A172 (cell line): ENCODE results near the gene TUBB4B. TPM values are rescaled to one million over a fixed set of nuclear protein-coding genes. Genes with fewer than 3 reads are reported as not detected.

Source experiments
- DNase-seq: peaks from one replicate; pipeline ENCODE4 v3.0.0-alpha.2; 2015; ENCODE audit warnings: low spot score
- total RNA-seq: library from RNA; depleted of rRNA; stranded (reverse); fragments of >200 nt; shearing (Covaris generic); gene quantifications from 2 replicates; pipeline ENCODE4 v1.2.3, GENCODE V29; 2014

The TUBB4B gene
- total RNA-seq, 1 experiment from 2014 or later: 717 TPM

DNA sequence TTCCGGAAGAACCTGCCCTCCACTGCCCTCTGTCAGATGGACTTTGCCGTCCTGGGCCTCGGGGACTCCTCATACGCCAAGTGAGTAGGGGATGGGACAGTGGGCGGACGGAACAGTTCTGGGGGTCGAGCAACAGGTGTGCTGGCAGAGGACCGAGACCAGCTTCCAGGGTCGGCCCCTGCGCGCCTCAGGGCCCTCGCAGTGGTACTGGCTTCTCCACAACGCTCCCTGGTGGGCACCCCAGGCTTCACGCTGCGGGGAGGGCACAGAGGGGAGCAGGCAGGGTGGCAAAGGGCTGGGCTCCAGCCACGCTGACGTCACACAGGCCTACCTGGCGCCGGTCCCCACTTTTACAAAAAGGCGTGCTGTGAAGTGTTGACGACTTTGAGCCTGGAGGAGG is 28.6 kb upstream of the TUBB4B start:
- DNase-seq: no peak

DNA sequence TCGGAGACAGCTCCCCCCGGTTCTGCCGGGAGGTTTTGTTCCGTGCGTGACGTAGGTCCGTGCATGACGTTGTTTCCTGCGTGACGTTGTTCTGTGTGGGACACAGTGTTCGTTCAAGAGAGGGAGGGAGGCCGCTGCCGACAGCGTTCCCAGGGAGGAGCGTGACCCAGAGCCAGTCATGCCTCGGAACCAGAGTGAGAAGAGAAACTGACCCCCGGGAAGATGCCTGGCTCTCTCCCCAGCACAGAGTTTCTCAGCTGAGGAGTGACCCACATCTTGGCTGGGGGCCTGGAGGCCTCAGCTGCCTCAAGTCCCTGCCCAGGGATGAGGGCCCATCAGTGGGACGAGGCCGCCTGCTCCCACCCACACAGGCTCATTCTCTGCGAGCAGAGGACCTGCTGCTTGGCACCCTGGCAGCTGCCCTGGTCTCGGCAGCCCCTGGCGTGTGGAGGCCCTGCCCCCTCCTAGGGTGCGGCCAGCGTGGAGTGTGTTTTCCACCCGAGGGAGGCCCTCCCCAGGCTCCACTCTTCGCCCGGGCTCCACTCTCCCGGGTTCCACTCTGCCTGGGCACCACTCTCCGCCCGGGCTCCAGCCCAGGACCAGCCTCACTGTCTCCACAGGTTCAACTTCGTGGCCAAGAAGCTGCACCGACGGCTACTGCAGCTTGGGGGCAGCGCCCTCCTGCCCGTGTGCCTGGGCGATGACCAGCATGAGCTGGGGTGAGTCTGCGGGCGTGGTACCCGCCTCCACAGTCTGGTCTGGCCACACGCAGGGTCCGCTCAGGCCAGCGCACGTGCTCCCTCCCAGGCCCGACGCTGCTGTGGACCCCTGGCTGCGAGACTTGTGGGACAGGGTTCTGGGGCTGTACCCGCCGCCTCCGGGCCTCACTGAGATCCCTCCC is 27.7 kb upstream of the TUBB4B start:
- no peak for DNase-seq

DNA sequence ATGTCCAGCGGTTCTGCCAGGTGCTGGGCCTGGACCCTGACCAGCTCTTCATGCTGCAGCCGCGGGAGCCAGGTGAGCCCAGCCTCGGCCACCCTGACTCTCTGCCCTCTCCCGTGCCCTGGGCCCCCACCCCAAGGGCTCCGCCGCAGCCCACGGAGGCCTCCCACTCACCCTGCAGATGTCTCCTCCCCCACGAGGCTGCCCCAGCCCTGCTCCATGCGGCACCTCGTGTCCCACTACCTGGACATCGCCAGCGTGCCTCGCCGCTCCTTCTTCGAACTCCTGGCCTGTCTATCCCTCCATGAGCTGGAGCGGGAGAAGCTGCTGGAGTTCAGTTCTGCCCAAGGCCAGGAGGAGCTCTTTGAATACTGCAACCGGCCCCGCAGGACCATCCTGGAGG is 26.5 kb upstream of the TUBB4B start:
- DNase-seq: no peak

DNA sequence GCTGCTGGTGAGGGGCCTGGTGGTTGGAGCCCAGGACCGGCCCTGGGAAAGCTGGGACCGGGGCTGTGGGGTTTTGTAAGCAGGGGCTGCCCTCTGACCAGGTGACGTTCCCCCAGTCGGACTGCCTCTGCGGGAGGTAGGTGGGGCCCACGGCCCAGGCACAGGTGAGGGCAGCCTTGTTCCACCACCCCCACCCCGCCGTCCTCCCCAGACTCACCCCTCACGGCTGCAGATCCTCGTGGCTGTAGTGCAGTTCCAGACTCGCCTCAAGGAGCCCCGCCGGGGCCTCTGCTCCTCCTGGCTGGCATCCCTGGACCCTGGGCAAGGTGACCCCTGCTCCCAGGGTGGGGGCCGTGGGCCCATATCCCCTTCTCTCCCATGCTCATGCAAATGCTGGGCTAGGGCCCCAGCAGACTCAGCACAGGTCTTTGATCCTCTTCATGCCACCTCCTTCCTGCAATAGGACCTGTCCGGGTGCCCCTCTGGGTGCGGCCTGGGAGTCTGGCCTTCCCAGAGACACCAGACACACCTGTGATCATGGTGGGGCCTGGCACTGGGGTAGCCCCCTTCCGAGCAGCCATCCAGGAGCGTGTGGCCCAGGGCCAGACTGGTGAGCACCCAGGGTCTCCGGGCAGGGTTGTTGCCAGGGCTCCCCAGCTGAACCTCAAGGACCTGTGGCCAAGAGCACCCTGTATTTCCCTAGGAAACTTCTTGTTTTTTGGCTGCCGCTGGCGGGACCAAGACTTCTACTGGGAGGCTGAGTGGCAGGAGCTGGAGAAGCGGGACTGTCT is 25.7 kb upstream of the TUBB4B start:
- no peak for DNase-seq

GRCh38 chr9:137216188-137216965 is 24.7 kb upstream of the TUBB4B start:
- no peak for DNase-seq

GRCh38 chr9:137217276-137218211 is 23.5 kb upstream of the TUBB4B start:
- DNase-seq: no peak

DNA sequence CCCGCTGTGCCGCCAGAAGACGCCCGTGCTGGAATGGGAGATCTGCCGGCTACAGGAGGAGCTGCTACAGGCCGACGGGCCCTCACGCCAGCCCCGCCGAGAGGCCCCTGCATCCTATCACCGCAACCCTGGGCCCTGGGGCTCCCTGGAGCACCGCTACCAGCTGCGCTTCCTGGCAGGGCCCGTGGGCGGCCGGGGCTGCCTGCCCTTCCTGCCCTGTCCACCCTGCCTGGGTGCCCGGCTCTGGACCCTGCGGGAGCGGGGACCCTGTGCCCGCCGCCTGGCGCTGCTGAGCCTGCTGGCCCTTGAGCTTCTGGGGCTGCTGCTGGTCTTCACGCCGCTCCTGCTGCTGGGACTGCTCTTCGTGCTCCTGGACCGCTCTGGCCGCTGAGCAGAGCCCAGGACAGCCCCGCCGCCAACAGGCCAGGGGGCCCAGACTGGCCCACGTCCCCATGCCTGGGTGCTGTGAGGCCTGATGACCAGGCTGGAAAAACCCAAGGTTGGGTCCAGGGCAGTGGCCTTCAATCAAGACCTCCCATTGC is 22.8 kb upstream of the TUBB4B start:
- no peak for DNase-seq

GRCh38 chr9:137218754-137219271 is 22.3 kb upstream of the TUBB4B start:
- peak; percentile 92 for DNase-seq

- DNase-seq: no peak
Measured at GRCh38 chr9:137219757-137220316, 21.2 kb upstream of the TUBB4B start.

DNA sequence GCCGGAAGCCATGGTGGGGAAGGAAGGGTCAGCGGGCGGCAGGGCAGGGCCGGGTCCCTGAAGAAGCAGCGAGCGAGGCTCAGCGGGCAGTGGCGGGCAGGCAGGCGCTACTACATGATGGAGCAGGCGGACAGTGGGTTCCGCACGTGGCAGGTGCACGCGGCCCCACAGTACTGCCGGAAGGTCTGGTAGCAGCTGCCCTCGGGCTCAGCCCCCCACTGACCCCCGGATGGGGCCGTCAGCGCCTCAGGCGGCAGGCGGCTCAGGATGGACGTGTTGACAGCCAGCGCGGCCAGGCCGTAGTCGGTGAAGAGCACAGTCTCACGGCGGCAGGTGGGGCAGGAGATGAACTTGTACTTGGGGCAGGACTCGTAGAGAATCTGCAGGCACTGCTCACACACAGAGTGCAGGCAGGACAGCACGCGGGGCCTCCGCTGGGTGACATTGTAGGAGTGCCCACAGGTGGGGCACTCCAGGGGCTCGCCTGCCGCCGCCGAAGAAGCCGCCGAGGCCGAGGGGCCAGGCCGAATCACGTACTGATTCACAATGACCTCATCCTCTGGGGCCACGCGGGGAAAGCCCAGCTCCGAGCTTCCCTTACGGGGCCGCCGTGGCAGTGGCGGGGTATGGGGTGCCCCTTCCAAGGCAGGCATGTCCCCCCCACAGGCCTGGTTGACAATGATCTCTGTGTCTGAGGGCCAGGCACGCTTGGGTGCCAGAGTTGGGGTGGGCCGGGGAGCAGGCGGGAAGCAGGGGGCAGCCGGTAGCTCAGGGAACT is 20.6 kb upstream of the TUBB4B start:
- DNase-seq: no peak

- DNase-seq: no peak
Measured at GRCh38 chr9:137221095-137221505, 20.0 kb upstream of the TUBB4B start.

DNA sequence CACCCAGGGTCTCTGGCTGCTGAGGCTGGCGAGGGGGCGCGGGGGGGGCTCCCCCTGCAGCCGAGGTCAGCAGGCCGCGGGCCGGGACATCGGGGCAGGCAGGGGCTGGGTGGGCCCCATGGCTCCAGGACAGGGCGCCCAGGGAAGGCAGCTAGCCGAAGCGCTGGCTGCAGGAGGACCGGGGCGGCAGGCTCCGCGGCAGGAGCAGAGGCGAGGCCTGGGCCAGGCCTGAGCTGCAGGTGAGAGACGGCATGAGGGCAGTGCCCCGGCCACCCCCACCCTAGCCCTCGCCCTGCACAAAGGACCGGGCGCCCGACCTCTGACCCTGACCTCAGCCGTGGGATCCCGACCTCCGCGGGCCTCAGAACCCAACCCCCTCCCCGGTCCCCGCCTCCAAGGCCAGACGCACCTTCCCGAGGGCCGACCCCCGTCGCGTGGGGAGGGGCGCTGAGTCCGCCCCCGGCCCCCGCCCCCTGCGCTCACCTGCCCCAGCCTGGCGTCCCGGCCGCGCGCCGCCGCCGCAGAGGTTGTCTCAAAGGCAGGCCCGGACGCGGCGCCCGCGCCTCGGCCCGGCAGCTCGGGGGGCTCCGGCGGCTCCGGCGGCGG is 19.5 kb upstream of the TUBB4B start:
- no peak for DNase-seq

DNA sequence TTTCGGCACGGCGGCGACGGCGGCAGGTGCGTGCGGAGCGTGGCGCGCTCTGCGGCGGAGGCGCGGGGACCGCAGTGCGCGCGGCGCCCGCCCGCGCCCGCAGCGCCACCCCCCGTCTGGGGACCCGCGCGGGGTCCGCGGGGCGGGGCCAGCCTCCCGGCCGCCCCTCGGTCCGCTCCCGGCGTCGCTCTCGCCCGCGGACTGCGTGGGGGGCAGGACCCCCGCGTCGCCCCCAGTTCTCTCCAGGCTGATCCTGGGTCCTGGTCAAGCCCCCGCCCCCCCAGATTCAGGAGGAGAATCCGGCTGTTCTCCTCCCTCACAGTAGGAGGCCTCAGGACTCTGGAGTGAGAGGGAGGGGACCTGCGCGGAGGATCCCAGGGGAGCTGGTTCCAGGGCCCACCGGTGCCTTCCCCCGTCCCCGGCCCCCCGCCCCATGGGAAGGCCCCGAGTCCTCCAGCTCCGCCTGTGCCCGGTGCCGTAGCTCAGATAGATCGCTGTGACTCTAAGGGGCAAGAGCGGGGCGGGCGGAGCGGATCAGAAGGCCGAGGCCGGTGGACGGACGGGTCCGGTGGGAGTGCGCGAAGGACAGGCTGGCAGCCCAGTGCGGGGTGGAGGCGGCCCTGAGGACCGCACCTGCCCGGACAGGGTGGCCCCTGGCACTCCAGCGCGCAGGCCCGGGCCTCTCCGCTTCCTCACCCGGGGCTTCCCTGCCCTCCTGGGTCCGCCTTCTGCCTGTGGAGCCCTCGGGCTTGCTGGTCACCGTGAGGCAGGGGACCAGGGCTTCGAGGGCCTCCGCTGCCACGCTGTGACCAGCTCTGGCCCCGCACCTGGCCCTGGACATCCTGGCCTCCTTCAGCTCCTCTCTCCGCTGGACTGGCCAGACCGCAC is 18.7 kb upstream of the TUBB4B start, which contains the start of gene RNF208:
TSS of gene RNF208 (minus strand) at position 51 of the 888 bp plus-strand sequence. CDS start 1,028 bp downstream, outside the sequence.
- DNase-seq: no peak

DNA sequence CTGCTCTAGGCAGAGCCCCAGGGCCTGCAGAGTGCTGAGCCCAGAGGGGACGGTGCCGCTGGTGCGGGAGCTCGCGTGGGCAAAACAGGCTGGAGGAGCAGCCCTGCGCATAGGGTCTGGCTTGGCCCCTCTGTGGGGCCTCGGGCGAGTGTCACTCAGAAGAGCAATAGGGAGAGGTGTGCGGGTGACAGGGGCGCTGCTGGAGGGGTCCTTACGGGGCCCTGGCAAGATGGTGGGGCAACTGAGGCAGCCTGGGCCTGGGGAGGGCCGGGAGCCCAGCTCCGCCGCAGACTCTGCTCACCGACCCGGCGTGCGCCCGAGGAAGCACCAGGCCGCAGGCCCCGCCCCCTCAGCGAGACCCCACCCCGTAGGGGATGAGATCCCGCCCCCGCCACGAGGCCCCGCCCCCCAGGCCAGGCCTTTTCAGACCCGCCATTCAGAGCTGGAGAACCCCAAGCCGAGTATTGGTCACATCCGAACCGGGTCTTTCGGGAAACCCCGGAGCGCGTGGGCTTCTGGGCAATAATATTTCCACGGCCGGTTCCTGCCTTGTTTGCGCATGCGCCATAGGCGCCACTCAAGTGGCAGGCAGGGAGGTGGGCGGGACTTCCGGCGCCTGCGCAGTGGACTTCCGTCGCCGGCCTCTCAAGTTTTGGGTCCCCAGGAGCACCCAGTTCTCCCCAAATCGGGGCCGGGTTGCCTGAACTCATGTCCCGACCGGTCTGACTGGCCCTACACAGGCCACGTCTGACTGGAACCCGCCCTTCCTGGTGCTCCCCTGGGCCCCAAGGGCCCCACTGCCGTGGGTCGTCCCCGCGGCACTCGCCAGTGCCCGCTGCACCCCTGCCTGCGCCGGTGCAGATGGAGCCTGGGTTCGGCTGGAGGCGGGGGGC is 17.8 kb upstream of the TUBB4B start:
- DNase-seq: peak; percentile 100

- DNase-seq: no peak
Measured at GRCh38 chr9:137224830-137225694, 16.0 kb upstream of the TUBB4B start, which contains the start of gene CYSRT1. CYSRT1 (plus strand) TSS chr9:137225174; CDS start chr9:137225622, 448 bp downstream.
